Breast epithelium (tissue), 4 donors: ENCODE data around the gene ROCK1. TPM values are rescaled to one million over a fixed set of nuclear protein-coding genes. Genes with fewer than 3 reads are reported as not detected.

ENCODE experiments used
- DNase-seq, 2 donors: peaks; one replicate each; pipeline ENCODE4 v3.0.0-alpha.2; 2019; ENCODE audit warnings: low spot score in 2 of 2
- H3K27ac ChIP-seq, 2 donors: fragments of 200-600 bp; sonication (generic) in 1 of 2; one replicate each; pipeline ENCODE4 v1.5.1; 2016 to 2019; ENCODE audit warnings: mild to moderate bottlenecking in 1 of 2
- H3K27me3 ChIP-seq, 2 donors: fragments of 200-600 bp; sonication (generic) in 1 of 2; one replicate each; pipeline versions ENCODE4 v1.5.1 to v1.6.0; 2017 to 2019; ENCODE audit warnings: control low read depth in 1 of 2, mild to moderate bottlenecking in 1 of 2
- H3K36me3 ChIP-seq: fragments of 200-600 bp; one replicate; pipeline ENCODE4 v1.5.1; 2019
- H3K4me1 ChIP-seq, 2 donors: fragments of 200-600 bp; sonication (generic); one replicate each; pipeline ENCODE4 v1.5.1; 2016 to 2019; ENCODE audit warnings: control low read depth in 1 of 2
- H3K4me3 ChIP-seq, 3 donors: fragments of 200-600 bp; sonication (generic); 1 replicate in 2 of 3; 2 replicates in 1 of 3; pipeline ENCODE4 v1.5.1; 2016 to 2019; ENCODE audit warnings: mild to moderate bottlenecking in 3 of 3, moderate library complexity in 2 of 3
- H3K9me3 ChIP-seq, 2 donors: fragments of 200-600 bp; sonication (generic) in 1 of 2; one replicate each; pipeline ENCODE4 v1.5.1; 2016 to 2019; ENCODE audit warnings: control low read depth in 1 of 2
- POLR2A ChIP-seq: fragments of 450-650 bp; IDR thresholded peaks from one replicate; pipeline ENCODE4 v1.6.1; 2016; ENCODE audit warnings: antibody characterized with exemption, mild to moderate bottlenecking, moderate library complexity
- POLR2AphosphoS5 ChIP-seq, 3 donors: sonication (generic); formaldehyde crosslinking; IDR thresholded peaks; one replicate each; pipeline ENCODE4 v1.6.1; 2017; ENCODE audit warnings: antibody characterized with exemption in 3 of 3
- intact Hi-C: fragments of 100-400 bp; cut with DNase I; formaldehyde crosslinking; loops from one replicate; pipeline ENCODE4 v1.15.1; 2023; ENCODE audit warnings: low total_unique reads
- total RNA-seq, 3 donors: library from RNA; depleted of rRNA; stranded (reverse); fragments of >200 nt; gene quantifications; one replicate each; pipeline ENCODE4 v1.1.0, GENCODE V29; 2016
- TF ChIP-seq, protein P1 (sequence below), 3 donors: fragments of 450-650 bp; IDR thresholded peaks; one replicate each; pipeline ENCODE4 v1.5.1; 2016 to 2017; ENCODE audit warnings: antibody characterized with exemption in 3 of 3, mild to moderate bottlenecking in 3 of 3, moderate library complexity in 3 of 3

ROCK1 gene
- total RNA-seq, 3 donors from 2014 or later, result 79.3 to 99.2 (median 86.6) TPM

- Histone ChIP-seq H3K4me3 (no peak overlapping the region), H3K9me3 (no peaks in the 10 kb centered on the region), H3K4me1 (peaks cover 0 to 15% of the 10 kb centered on the region in 2 donors), H3K27me3 (no peaks in the 10 kb centered on the region), H3K36me3 (no peaks in the 10 kb centered on the region), H3K27ac (peak overlapping the region in 1 of 2 donors; percentile 7)
- intact Hi-C loops, result no loop called here
- no peak for DNase-seq
- TF ChIP-seq POLR2AphosphoS5 (IDR thresholded peaks at IDR 0.05) (no peak), POLR2A (no peak)
- TF ChIP-seq, protein P1, sequence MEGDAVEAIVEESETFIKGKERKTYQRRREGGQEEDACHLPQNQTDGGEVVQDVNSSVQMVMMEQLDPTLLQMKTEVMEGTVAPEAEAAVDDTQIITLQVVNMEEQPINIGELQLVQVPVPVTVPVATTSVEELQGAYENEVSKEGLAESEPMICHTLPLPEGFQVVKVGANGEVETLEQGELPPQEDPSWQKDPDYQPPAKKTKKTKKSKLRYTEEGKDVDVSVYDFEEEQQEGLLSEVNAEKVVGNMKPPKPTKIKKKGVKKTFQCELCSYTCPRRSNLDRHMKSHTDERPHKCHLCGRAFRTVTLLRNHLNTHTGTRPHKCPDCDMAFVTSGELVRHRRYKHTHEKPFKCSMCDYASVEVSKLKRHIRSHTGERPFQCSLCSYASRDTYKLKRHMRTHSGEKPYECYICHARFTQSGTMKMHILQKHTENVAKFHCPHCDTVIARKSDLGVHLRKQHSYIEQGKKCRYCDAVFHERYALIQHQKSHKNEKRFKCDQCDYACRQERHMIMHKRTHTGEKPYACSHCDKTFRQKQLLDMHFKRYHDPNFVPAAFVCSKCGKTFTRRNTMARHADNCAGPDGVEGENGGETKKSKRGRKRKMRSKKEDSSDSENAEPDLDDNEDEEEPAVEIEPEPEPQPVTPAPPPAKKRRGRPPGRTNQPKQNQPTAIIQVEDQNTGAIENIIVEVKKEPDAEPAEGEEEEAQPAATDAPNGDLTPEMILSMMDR (IDR thresholded peaks at IDR 0.05), result no peak
Observed at GRCh38 chr18:21073180-21073579, 38.4 kb downstream of the ROCK1 start.

GRCh38 chr18:21071071-21071470 is 40.5 kb downstream of the ROCK1 start:
- no peak overlapping the region for H3K4me3 ChIP-seq
- TF ChIP-seq, protein P1 (IDR thresholded peaks at IDR 0.05), result no peak
- TF ChIP-seq POLR2AphosphoS5 (IDR thresholded peaks at IDR 0.05), result no peak
- TF ChIP-seq POLR2A, result no peak
- H3K27ac ChIP-seq, result no peak overlapping the region
- DNase-seq, result no peak
- intact Hi-C loops, result no loop called here
- H3K27me3 ChIP-seq, result no peaks in the 10 kb centered on the region
- no peaks in the 10 kb centered on the region for H3K36me3 ChIP-seq
- H3K9me3 ChIP-seq, result no peaks in the 10 kb centered on the region
- peaks cover 0 to 15% of the 10 kb centered on the region in 2 donors for H3K4me1 ChIP-seq

- TF ChIP-seq, protein P1 (IDR thresholded peaks at IDR 0.05), result no peak
- TF ChIP-seq POLR2AphosphoS5 (IDR thresholded peaks at IDR 0.05), result no peak
- no peak for TF ChIP-seq POLR2A
- Histone ChIP-seq H3K36me3 (no peaks in the 10 kb centered on the region), H3K27me3 (no peaks in the 10 kb centered on the region), H3K27ac (no peak overlapping the region), H3K9me3 (no peaks in the 10 kb centered on the region), H3K4me3 (no peak overlapping the region), H3K4me1 (peaks cover 0 to 9% of the 10 kb centered on the region in 2 donors)
- intact Hi-C loops, result no loop called here
- DNase-seq, result no peak
Observed at GRCh38 chr18:21069468-21069867, 42.1 kb downstream of the ROCK1 start.

GRCh38 chr18:21064347-21064746 is 47.3 kb downstream of the ROCK1 start:
- Histone ChIP-seq H3K36me3 (no peaks in the 10 kb centered on the region), H3K27ac (no peak overlapping the region), H3K4me1 (no peaks in the 10 kb centered on the region), H3K4me3 (no peak overlapping the region), H3K27me3 (no peaks in the 10 kb centered on the region), H3K9me3 (no peaks in the 10 kb centered on the region)
- TF ChIP-seq, protein P1 (IDR thresholded peaks at IDR 0.05), result no peak
- TF ChIP-seq POLR2AphosphoS5 (IDR thresholded peaks at IDR 0.05) (no peak), POLR2A (no peak)
- intact Hi-C loops, result no loop called here
- DNase-seq, result no peak

DNA sequence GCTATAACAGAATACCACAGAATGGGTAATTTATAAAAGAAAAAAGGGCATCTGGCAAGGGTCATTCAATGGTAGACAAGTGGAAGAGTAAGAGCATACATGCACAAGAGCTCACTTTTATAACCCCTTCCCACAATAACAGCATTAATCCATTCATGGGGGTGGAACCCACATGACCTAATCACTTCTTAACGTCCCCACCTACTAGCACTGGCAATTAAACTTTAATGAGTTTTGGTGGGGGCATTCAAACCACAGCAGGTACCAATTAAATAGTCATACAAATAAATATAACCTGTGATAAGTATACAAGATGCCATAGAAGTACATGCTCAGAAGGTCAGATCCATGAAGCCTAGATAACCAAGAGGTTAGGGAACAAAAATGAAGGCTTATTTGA is 48.6 kb downstream of the ROCK1 start:
- Histone ChIP-seq H3K4me3 (no peak overlapping the region), H3K36me3 (no peaks in the 10 kb centered on the region), H3K9me3 (no peaks in the 10 kb centered on the region), H3K27ac (no peak overlapping the region), H3K27me3 (no peaks in the 10 kb centered on the region), H3K4me1 (no peaks in the 10 kb centered on the region)
- no peak for TF ChIP-seq POLR2A
- TF ChIP-seq POLR2AphosphoS5 (IDR thresholded peaks at IDR 0.05), result no peak
- TF ChIP-seq, protein P1 (IDR thresholded peaks at IDR 0.05), result no peak
- intact Hi-C loops, result no loop called here
- DNase-seq, result no peak
